ENCODE measurements around the gene SLC25A24. TPM values are rescaled to one million over a fixed set of nuclear protein-coding genes. Genes with fewer than 3 reads are reported as not detected.

The SLC25A24 gene
- total RNA-seq, 4 donors from 2014 or later: 29.3 to 37.1 (median 35.0) TPM

- H3K27ac ChIP-seq: no peak overlapping the region
- H3K27me3 ChIP-seq: no peaks in the 10 kb centered on the region
- DNase-seq (ENCODE audit: low spot score in 2 of 2): no peak
- TF ChIP-seq CTCF (IDR thresholded peaks at IDR 0.05) (no peak), POLR2A (IDR thresholded peaks at IDR 0.05) (no peak), EP300 (IDR thresholded peaks at IDR 0.05) (no peak)
- peaks cover 0 to 23% (median 1%) of the 10 kb centered on the region in 4 donors for H3K4me1 ChIP-seq
- WGBS, 2 donors: 97 to 98% methylated on average over 28 of the region's 28 CpGs
- peaks cover 0 to 56% (median 0%) of the 10 kb centered on the region in 3 donors for H3K36me3 ChIP-seq
- no peak overlapping the region for H3K4me3 ChIP-seq
- H3K9me3 ChIP-seq: no peaks in the 10 kb centered on the region
Measured at GRCh38 chr1:108192581-108192980, 7.6 kb downstream of the SLC25A24 start.

GRCh38 chr1:108190686-108191416 is 9.3 kb downstream of the SLC25A24 start:
- WGBS, 2 donors: 61 to 71% methylated on average over 5 of the region's 5 CpGs

GRCh38 chr1:108190001-108190634 is 10.0 kb downstream of the SLC25A24 start:
- 78% methylated on average over 7 of the region's 7 CpGs for WGBS, 2 donors
- H3K4me1 ChIP-seq: peaks cover 0 to 17% (median 0%) of the 10 kb centered on the region in 4 donors
- H3K36me3 ChIP-seq: peaks cover 0 to 52% (median 0%) of the 10 kb centered on the region in 3 donors
- no peaks in the 10 kb centered on the region for H3K27me3 ChIP-seq
- no peaks in the 10 kb centered on the region for H3K9me3 ChIP-seq
- H3K27ac ChIP-seq: no peak overlapping the region
- H3K4me3 ChIP-seq: no peak overlapping the region
- TF ChIP-seq POLR2A (IDR thresholded peaks at IDR 0.05) (no peak), CTCF (IDR thresholded peaks at IDR 0.05) (no peak), EP300 (IDR thresholded peaks at IDR 0.05) (no peak)
- DNase-seq (ENCODE audit: low spot score in 2 of 2): no peak

More at GRCh38 chr1:108190686-108191416, 9.3 kb downstream of the SLC25A24 start:
- no peaks in the 10 kb centered on the region for H3K27me3 ChIP-seq
- TF ChIP-seq CTCF (IDR thresholded peaks at IDR 0.05) (no peak), EP300 (IDR thresholded peaks at IDR 0.05) (no peak), POLR2A (IDR thresholded peaks at IDR 0.05) (no peak)
- no peak overlapping the region for H3K27ac ChIP-seq
- H3K36me3 ChIP-seq: peaks cover 0 to 52% (median 0%) of the 10 kb centered on the region in 3 donors
- H3K9me3 ChIP-seq: no peaks in the 10 kb centered on the region
- no peak overlapping the region for H3K4me3 ChIP-seq
- no peak for DNase-seq (ENCODE audit: low spot score in 2 of 2)
- H3K4me1 ChIP-seq: peaks cover 0 to 17% (median 0%) of the 10 kb centered on the region in 4 donors

- Histone ChIP-seq H3K27me3 (no peaks in the 10 kb centered on the region), H3K27ac (no peak overlapping the region), H3K9me3 (peaks cover 0 to 2% (median 0%) of the 10 kb centered on the region in 4 donors), H3K4me1 (peaks cover 0 to 11% (median 0%) of the 10 kb centered on the region in 4 donors), H3K4me3 (no peak overlapping the region), H3K36me3 (peaks cover 0 to 59% (median 0%) of the 10 kb centered on the region in 3 donors)
- no peak for DNase-seq (ENCODE audit: low spot score in 2 of 2)
- TF ChIP-seq CTCF (IDR thresholded peaks at IDR 0.05): no peak
- TF ChIP-seq POLR2A (IDR thresholded peaks at IDR 0.05): no peak
- WGBS, 2 donors: 92 to 100% methylated on average over 1 of the region's 1 CpG
Measured at GRCh38 chr1:108188801-108189200, 11.3 kb downstream of the SLC25A24 start.

All from tibial nerve (tissue), 4 donors.